Kasumi-1 (cell line): ENCODE data around the gene CRB2.

ENCODE experiments used
- DNase-seq, 2 experiments: peaks; one replicate each; lab custom pipeline; 2025; lab: John Stamatoyannopoulos, UW

CRB2 gene

GRCh38 chr9:123355761-123356431, at the start of gene CRB2:
TSS of gene CRB2 (plus strand) at chr9:123356197. CDS start at chr9:123356261, 64 bp downstream.
- DNase-seq: no peak

DNA sequence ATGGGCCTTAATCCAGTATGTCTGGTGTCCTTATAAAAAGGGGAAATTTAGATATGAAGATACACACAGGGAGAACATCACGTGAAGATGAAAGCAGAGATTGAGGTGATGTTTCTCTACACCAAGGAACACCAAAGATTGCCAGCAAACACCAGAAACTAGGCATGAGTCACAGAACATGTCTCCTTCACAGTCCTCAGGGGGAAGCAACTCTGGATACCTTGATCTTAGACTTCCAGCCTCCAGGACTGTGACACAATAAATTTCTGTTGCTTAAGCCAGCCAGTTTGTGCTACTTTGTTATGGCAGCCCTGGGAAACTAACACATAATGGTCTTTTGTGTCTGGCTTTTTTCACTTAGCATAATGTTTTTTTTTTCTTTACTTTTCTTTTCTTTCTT, 46.4 kb upstream of the CRB2 start:
- DNase-seq: no peak

GRCh38 chr9:123310551-123311249, 45.3 kb upstream of the CRB2 start:
- no peak for DNase-seq

DNA sequence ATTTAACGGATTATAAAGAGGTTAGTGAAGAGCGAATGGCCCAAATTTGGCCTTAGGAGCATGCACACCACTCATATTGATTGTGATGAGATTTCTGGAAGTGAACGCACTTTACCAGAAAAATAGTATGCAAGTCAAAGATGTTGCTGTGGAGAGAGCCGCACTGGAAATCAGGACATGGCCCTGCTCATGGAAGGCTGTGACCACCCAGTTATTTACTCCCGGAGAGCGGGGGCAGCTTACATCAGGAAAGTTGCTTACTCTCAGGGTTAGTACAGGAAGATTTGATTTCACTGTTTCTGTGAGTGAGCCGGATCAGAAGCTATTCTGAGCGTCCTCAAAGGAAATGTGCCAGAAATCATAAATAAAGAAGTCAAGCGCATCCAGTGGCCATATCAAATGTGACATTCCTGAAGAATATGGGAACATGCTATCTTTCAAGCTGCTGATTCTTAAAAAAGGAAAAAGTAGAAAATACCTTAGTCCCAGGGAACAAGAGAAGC, 44.7 kb upstream of the CRB2 start:
- no peak for DNase-seq

DNA sequence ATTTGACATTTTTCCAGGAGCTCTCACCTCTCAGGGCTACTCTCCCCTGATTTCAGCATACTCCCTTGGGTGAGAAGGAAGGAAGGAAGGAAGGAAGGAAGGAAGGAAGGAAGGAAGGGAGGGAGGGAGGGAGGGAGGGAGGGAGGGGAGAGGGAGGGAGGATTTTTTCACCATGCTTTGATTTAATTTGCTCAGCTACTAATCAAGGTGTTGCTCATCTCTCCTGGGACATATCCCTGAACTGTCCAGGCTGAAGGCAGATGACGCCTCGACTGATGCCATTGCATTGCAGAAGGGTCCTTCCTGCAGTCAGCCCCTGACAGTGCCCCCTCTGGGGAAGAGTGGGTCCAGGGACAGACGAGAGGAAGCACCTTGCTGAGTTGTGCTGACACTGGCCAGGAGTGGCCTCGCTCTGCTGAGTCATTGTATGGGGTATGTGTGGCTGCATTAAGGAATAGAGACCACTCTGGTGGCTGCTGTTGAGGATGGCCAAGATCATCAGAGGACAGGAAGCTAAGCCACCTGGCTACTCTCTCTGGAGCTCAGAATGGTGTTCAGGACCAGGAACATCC, 43.6 kb upstream of the CRB2 start:
- no peak for DNase-seq

- DNase-seq: no peak
These were observed 41.4 kb upstream of the CRB2 start for GRCh38 chr9:123314617-123315016.

GRCh38 chr9:123315635-123316034, 40.4 kb upstream of the CRB2 start:
- DNase-seq: no peak

DNA sequence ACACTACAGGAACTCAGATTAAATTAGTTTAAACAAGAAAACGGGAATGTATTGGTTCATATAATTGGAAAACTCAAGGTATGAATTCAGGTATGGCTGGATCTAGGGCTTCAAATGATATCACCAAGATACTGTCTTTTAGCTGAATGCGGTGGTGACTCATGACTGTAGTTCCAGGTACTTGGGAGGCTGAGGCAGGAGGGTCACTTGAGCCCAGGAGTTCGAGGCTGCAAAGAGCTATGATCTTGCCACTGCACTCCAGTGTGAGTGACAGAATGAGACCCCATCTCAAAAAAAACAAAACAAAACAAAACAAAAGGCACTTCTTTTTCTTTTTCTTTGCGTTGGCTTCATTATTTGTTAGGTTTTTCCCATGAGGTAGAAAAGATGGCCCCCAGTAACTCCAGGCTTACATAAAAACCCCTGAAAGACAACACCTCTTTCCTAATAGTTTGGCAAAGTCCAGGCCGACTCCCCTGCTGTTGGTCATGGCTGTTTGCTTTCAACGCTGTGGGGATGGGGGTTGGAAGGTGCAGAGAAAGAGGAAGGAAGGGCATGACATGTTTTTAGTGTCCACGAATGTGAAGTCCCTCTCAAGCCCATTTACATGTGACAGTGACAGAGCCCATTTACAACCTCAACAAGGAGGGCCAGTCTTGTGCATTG, 39.8 kb upstream of the CRB2 start:
- DNase-seq: peak; percentile 51 to 61

DNA sequence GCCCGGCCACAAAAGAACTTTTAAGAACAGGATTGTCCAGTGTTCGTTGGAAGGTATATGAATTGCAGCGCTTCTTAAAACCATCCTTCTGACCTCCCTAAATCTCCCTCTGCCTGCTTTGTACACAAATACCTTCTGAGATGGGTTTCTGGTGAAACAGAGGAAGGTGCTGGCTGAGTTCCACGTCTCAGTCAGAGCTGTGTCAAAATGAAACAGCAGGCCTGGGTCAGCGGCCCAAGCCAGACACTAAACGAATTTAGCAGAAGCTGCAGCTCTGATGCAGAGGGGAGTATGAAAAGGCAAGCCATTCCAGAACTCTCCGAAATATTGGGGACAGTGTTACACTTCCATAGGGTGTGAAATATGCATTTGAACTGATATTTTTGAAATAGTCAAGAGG, 37.8 kb upstream of the CRB2 start:
- DNase-seq: no peak

GRCh38 chr9:123318961-123319421, 37.0 kb upstream of the CRB2 start:
- no peak for DNase-seq

GRCh38 chr9:123319541-123320339, 36.3 kb upstream of the CRB2 start:
- no peak for DNase-seq

- no peak for DNase-seq
These were observed 35.2 kb upstream of the CRB2 start for GRCh38 chr9:123320814-123321213.

DNA sequence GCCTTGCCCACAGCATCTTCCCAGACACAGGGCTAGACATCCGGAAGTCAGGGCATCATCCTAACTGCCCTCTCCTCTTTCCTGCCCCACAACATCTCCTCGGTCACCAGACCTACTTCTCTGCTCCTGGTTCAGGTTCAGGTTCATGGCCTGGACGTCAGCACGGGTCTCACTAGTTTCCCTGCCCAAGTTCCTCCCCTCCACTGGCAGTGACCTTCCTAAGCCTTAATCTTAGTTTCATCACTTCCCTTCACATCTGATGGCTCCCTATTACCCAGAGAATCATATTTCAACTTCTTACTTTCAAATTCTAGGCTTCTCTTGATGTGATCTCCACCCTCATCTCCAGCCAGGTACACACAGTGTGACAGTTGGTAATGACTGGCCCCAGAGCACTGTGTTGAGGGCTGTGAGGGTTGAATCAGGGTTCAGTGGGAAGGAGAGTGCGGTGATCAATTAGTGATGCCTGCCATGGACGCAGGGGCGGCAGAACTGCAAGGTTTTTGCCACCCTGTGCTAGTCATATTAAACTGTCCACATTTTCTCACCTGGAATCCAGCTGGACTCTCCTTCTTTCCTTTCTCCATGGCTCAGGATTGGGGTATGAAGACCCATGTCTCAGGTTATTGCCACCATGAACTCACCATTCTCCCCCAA, 34.3 kb upstream of the CRB2 start:
- no peak for DNase-seq

- DNase-seq: peak; percentile 59 to 70
These were observed 33.5 kb upstream of the CRB2 start for GRCh38 chr9:123322273-123323195.

GRCh38 chr9:123323196-123324013, 32.6 kb upstream of the CRB2 start:
- no peak for DNase-seq

DNA sequence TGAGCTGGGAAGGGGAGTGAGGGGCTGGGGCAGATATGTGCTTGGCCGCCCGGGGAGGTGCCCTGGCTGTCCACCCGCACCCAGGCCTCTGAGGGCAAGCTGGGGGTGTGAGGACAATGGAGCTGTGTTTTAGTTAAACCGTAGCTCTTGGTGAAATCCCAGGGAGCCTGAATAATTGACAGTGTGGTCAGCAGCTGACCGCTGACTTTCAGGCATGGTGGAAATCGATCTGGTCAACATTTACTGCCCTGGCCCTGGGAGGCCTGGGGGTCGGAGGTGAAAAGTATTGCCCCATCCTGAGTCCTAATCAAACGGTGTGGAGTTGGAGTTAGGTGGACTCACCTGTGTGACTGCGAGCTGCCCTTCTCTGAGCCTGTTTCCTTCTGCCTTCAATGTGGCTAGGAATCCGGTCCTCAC, 31.2 kb upstream of the CRB2 start:
- no peak for DNase-seq

- DNase-seq: no peak
These were observed 29.8 kb upstream of the CRB2 start for GRCh38 chr9:123326187-123326586.

GRCh38 chr9:123326662-123327093, 29.3 kb upstream of the CRB2 start:
- DNase-seq: peak; percentile 39 to 49

GRCh38 chr9:123327697-123328100, 28.3 kb upstream of the CRB2 start:
- DNase-seq: no peak
